ENCODE measurements around the gene DHRS11. TPM values are rescaled to one million over a fixed set of nuclear protein-coding genes. Genes with fewer than 3 reads are reported as not detected.

Gene DHRS11
- total and polyA plus RNA-seq, 8 donors, result 6.5 to 15.4 (median 8.3) TPM

DNA sequence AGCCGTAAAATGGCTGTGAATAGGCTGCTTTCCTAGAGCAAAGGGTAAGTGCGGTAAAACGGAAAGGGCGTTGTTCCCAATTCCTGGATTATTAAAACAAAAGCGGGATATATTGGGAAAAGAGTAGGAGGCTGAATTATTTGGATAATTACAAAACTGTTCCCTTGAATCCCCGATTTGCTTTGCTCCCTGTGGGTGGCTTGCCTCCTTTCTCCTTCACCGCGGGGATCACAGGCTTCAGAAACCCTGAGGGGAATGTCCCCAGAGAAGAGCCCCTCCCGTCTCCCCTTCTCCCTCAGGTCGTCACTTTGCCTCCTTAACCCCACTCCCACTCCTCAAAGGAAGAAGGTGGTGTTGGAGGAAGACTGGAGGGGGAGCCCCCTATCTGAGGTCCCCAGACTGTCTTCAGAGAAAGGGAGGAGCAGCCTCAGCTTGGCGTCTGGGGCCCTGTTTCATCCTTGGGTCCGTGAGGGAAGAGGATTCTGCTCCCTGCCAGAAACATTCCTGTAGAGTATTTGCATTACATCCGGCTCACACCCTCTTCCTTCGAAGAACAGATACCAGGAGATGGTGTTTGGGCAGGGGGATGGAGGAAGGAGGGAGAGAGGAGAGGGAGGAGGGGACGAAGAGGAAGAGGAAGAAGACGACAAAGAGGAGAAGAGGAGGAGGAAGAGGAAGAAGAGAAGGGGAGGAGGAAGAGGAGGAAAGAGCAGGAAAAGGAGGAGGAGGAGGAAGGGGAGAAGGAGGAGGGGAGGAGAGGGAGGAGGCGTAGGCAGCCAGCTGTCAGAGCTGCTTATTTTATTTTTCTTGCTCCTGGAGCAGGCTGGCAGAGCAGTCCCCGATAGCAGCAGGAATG is 41.5 kb downstream of the DHRS11 start:
- WGBS, 2 donors, result 37 to 42% methylated on average over 17 to 18 of the region's 18 CpGs
- DNase-seq, result no peak
- TF ChIP-seq, protein P1, sequence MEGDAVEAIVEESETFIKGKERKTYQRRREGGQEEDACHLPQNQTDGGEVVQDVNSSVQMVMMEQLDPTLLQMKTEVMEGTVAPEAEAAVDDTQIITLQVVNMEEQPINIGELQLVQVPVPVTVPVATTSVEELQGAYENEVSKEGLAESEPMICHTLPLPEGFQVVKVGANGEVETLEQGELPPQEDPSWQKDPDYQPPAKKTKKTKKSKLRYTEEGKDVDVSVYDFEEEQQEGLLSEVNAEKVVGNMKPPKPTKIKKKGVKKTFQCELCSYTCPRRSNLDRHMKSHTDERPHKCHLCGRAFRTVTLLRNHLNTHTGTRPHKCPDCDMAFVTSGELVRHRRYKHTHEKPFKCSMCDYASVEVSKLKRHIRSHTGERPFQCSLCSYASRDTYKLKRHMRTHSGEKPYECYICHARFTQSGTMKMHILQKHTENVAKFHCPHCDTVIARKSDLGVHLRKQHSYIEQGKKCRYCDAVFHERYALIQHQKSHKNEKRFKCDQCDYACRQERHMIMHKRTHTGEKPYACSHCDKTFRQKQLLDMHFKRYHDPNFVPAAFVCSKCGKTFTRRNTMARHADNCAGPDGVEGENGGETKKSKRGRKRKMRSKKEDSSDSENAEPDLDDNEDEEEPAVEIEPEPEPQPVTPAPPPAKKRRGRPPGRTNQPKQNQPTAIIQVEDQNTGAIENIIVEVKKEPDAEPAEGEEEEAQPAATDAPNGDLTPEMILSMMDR (IDR thresholded peaks at IDR 0.05), result no peak

GRCh38 chr17:36640346-36640745 is 48.7 kb downstream of the DHRS11 start:
- DNase-seq (no peak), ATAC-seq (no peak), FAIRE-seq (no peak)
- Histone ChIP-seq H3K36me3 (no peaks in the 10 kb centered on the region), H3K9me3 (no peaks in the 10 kb centered on the region), H3K27me3 (peaks cover 0 to 18% (median 4%) of the 10 kb centered on the region in 4 donors), H3K4me3 (no peak overlapping the region), H3K27ac (no peak overlapping the region), H3K4me1 (peaks cover 0 to 9% (median 0%) of the 10 kb centered on the region in 3 donors)
- TF ChIP-seq, protein P1 (IDR thresholded peaks at IDR 0.05), result no peak
- intact Hi-C loops (cut with DNase I), result no loop called here
- 80 to 85% methylated on average over 2 of the region's 2 CpGs for WGBS, 2 donors

More for the DNA sequence above, 41.5 kb downstream of the DHRS11 start:
- Histone ChIP-seq H3K27me3 (no peaks in the 10 kb centered on the region), H3K4me1 (no peaks in the 10 kb centered on the region), H3K9me3 (no peaks in the 10 kb centered on the region), H3K27ac (no peak overlapping the region), H3K4me3 (no peak overlapping the region), H3K36me3 (no peaks in the 10 kb centered on the region)
- no peak for ATAC-seq
- no peak for FAIRE-seq
- intact Hi-C loops (cut with DNase I), result loop anchor here in 1 of 3 donors (10.0 kb wide), 1 partner anchor 412 kb away; no protein-coding TSS in a partner anchor

GRCh38 chr17:36640836-36641235 is 49.2 kb downstream of the DHRS11 start:
- WGBS, 2 donors, result 43 to 49% methylated on average over 10 of the region's 10 CpGs
- intact Hi-C loops (cut with DNase I), result no loop called here
- TF ChIP-seq, protein P1 (IDR thresholded peaks at IDR 0.05), result no peak
- no peak overlapping the region for H3K4me3 ChIP-seq
- no peaks in the 10 kb centered on the region for H3K9me3 ChIP-seq
- H3K27ac ChIP-seq, result no peak overlapping the region
- H3K4me1 ChIP-seq, result peaks cover 0 to 9% (median 0%) of the 10 kb centered on the region in 3 donors
- ATAC-seq (no peak), DNase-seq (no peak), FAIRE-seq (no peak)
- H3K36me3 ChIP-seq, result no peaks in the 10 kb centered on the region
- H3K27me3 ChIP-seq, result peaks cover 0 to 18% (median 4%) of the 10 kb centered on the region in 4 donors

GRCh38 chr17:36641331-36641876 is 49.7 kb downstream of the DHRS11 start:
- ATAC-seq (peak in 2 of 4 donors; percentile 29), DNase-seq (no peak), FAIRE-seq (no peak)
- no peaks in the 10 kb centered on the region for H3K36me3 ChIP-seq
- TF ChIP-seq, protein P1 (IDR thresholded peaks at IDR 0.05), result no peak
- peaks cover 0 to 9% (median 0%) of the 10 kb centered on the region in 3 donors for H3K4me1 ChIP-seq
- intact Hi-C loops (cut with DNase I), result no loop called here
- WGBS, 2 donors, result 3 to 6% methylated on average over 26 to 43 of the region's 43 CpGs
- no peak overlapping the region for H3K27ac ChIP-seq
- H3K9me3 ChIP-seq, result no peaks in the 10 kb centered on the region
- peak overlapping the region in 3 of 4 donors; percentile 7 to 44 (median 9) for H3K4me3 ChIP-seq
- peaks cover 0 to 18% (median 4%) of the 10 kb centered on the region in 4 donors for H3K27me3 ChIP-seq
